Medulla oblongata (tissue), 1 donor: ENCODE results near the gene ANO2.

Experiments used
- DNase-seq: peaks from one replicate; pipeline ENCODE4 v3.0.0-alpha.2; 2015; ENCODE audit errors: extremely low spot score

ANO2 gene

GRCh38 chr12:5516371-5517241 lies 428.5 kb downstream of the ANO2 start:
- no peak for DNase-seq

GRCh38 chr12:5515458-5515857 lies 429.6 kb downstream of the ANO2 start:
- DNase-seq, result no peak

- no peak for DNase-seq
Observed at GRCh38 chr12:5514545-5514944, 430.5 kb downstream of the ANO2 start.

- DNase-seq, result no peak
Observed at GRCh38 chr12:5514016-5514415, 431.0 kb downstream of the ANO2 start.

- DNase-seq, result no peak
Observed at GRCh38 chr12:5513406-5513805, 431.7 kb downstream of the ANO2 start.
